Measurements from ENCODE around the gene APOB. TPM values are rescaled to one million over a fixed set of nuclear protein-coding genes. Genes with fewer than 3 reads are reported as not detected.

The APOB gene
- total and polyA plus RNA-seq, 2 of the 8 experiments (the other 6 are each of a cell fraction or from before 2014, with no cell fraction given): 0.15 to 0.61 TPM

- Histone ChIP-seq H2BK5ac (ENCODE audit: low read depth, low read length) (no peak overlapping the region), H3K14ac (ENCODE audit: insufficient read length) (no peak overlapping the region), H3K4me2 (ENCODE audit: insufficient read depth in 1 of 2, low read depth in 2 of 2, low read length in 2 of 2) (no peak overlapping the region), H3K4me1 (replicated peaks in 1 of 4; ENCODE audit: control insufficient read depth in 3 of 4, insufficient read depth in 4 of 4, low read length in 3 of 4) (peaks cover 0 to 7% (median 1%) of the 10 kb centered on the region in 4 experiments; a peak in 4 of 7 replicates), H4K8ac (ENCODE audit: extremely low read depth, insufficient read depth, low read length) (no peak overlapping the region), H4K91ac (replicated peaks; ENCODE audit: insufficient read length, low read length) (no peak overlapping the region), H3K23ac (ENCODE audit: insufficient read length) (no peak overlapping the region), H4K20me1 (replicated peaks in 1 of 2; ENCODE audit: control insufficient read depth in 1 of 2, insufficient read depth in 2 of 2, low read length in 2 of 2) (no peaks in the 10 kb centered on the region), H3K4me3 (ENCODE audit: extremely low read depth in 1 of 4, insufficient read depth in 2 of 4, low read depth in 3 of 4, low read length in 4 of 4) (no peak overlapping the region), H2BK15ac (ENCODE audit: low read length) (no peak overlapping the region), H2BK120ac (replicated peaks; ENCODE audit: low read depth, low read length) (no peak overlapping the region), H3K4ac (replicated peaks; ENCODE audit: insufficient read length, low read depth, low read length) (no peak overlapping the region), H3K23me2 (ENCODE audit: low read depth, low read length) (peaks cover 4% of the 10 kb centered on the region; the same call in 1 of the 2 replicates), H2AFZ (ENCODE audit: low read length) (no peak overlapping the region), H3K36me3 (ENCODE audit: control insufficient read depth in 2 of 4, insufficient read depth in 4 of 4, low read length in 3 of 4) (no peaks in the 10 kb centered on the region), H3K79me1 (ENCODE audit: low read depth, low read length) (no peaks in the 10 kb centered on the region), H3K56ac (replicated peaks; ENCODE audit: insufficient read length, low read depth, low read length) (no peak overlapping the region), H4K5ac (ENCODE audit: insufficient read length, low read depth, low read length) (no peak overlapping the region), H3K18ac (ENCODE audit: extremely low read depth, low read length) (no peak overlapping the region), H2BK12ac (ENCODE audit: low read depth, low read length) (no peak overlapping the region), H3K27ac (ENCODE audit: low read depth, low read length) (no peak overlapping the region), H3K27me3 (replicated peaks in 1 of 4; ENCODE audit: control insufficient read depth in 3 of 4, extremely low read depth in 1 of 4, insufficient read depth in 3 of 4, low read length in 3 of 4) (peaks cover 1 to 12% (median 9%) of the 10 kb centered on the region in 4 experiments; a peak in 6 of 7 replicates), H2BK20ac (ENCODE audit: low read length) (no peak overlapping the region), H3K79me2 (ENCODE audit: control insufficient read depth in 1 of 2, insufficient read depth in 2 of 2, low read length in 2 of 2) (no peaks in the 10 kb centered on the region), H3K9me3 (ENCODE audit: insufficient read depth in 2 of 2, low read depth in 1 of 2, low read length in 1 of 2) (no peaks in the 10 kb centered on the region), H2AK5ac (ENCODE audit: low read depth, low read length) (no peak overlapping the region), H3K9ac (replicated peaks in 1 of 4; ENCODE audit: extremely low read depth in 1 of 4, low read depth in 3 of 4, low read length in 3 of 4) (no peak overlapping the region)
- DNase-seq (ENCODE audit: low read depth in 1 of 2, low spot score in 2 of 2): no peak
- ChIA-PET CTCF (ENCODE audit: partially characterized antibody) (interaction anchor here (0.8 to 9.2 kb wide), 11 partner anchors 7 to 389 kb away, joined by 3 to 188 read pairs (median 5); no protein-coding TSS in a partner anchor), POLR2A (ENCODE audit: partially characterized antibody) (no interaction called here)
- TF ChIP-seq TEAD4 (IDR thresholded peaks at IDR 0.05; ENCODE audit: low read depth, low read length): no peak
- no peak for TF ChIP-seq TBP (IDR thresholded peaks at IDR 0.05; ENCODE audit: low read depth, low read length)
- no peak for TF ChIP-seq SIRT6 (IDR thresholded peaks at IDR 0.05; ENCODE audit: low read length)
- no peak for TF ChIP-seq SP4 (IDR thresholded peaks at IDR 0.05; ENCODE audit: low read length)
- TF ChIP-seq ASH2L (IDR thresholded peaks at IDR 0.05; ENCODE audit: low read length): no peak
- TF ChIP-seq CHD1 (IDR thresholded peaks at IDR 0.05; ENCODE audit: low read depth, low read length): no peak
- no peak for TF ChIP-seq TAF7 (optimal IDR thresholded peaks at IDR 0.05; ENCODE audit: borderline replicate concordance, low read depth, low read length)
- TF ChIP-seq RBBP5 (IDR thresholded peaks at IDR 0.05; ENCODE audit: borderline replicate concordance, low read depth, low read length): no peak
- TF ChIP-seq CHD2 (IDR thresholded peaks at IDR 0.05; ENCODE audit: low read length): no peak
- TF ChIP-seq NANOG (IDR thresholded peaks at IDR 0.05; ENCODE audit: insufficient read depth, low read depth, low read length, poor library complexity, severe bottlenecking): no peak
- TF ChIP-seq KDM5A (IDR thresholded peaks at IDR 0.05; ENCODE audit: low read length): no peak
- TF ChIP-seq E2F6 (IDR thresholded peaks at IDR 0.05): no peak
- TF ChIP-seq BRCA1 (IDR thresholded peaks at IDR 0.05; ENCODE audit: low read depth, low read length): no peak
- WGBS, 2 experiments (ENCODE audit: extremely low coverage in 1 of 2, insufficient coverage in 1 of 2, insufficient read length in 1 of 2, insufficient replicate concordance in 2 of 2, low coverage in 1 of 2, low lambda C conversion rate in 2 of 2, missing lambda C conversion rate in 1 of 2): 90% methylated on average over 14 of the region's 14 CpGs; no CpG with 5 or more reads in 1 of the 2 experiments
- FAIRE-seq: no peak
These were observed 3.1 kb downstream of the APOB start for GRCh38 chr2:21040468-21041377.

Data from H1 (cell line).